A673 (cell line): ENCODE data around the gene MAP7.

Source experiments
- CTCF ChIP-seq: fragments of 300-800, 200-600 bp; sonication (generic); conservative IDR thresholded peaks from 2 replicates; pipeline ENCODE4 v1.5.1; 2017; ENCODE audit warnings: low read depth, mild to moderate bottlenecking, antibody characterized with exemption, low read length, moderate library complexity, mixed read lengths
- EZH2 ChIP-seq: fragments of 200-600 bp; sonication (generic); IDR thresholded peaks from 2 replicates; pipeline ENCODE4 v1.6.1; 2017; ENCODE audit warnings: borderline replicate concordance, low read depth, mild to moderate bottlenecking, mixed read lengths, antibody characterized with exemption, low read length; ENCODE audit not compliant: poor library complexity, severe bottlenecking

GRCh38 chr6:136317021-136317694 is 233.1 kb downstream of the MAP7 start:
- TF ChIP-seq CTCF = peak; percentile 77
- TF ChIP-seq EZH2 = no peak
